Activated naive CD4-positive, alpha-beta T cell (primary cell): Measurements from ENCODE around the gene PRDM10.
"Not testable (repeated sequence)": the region's sequence is repeated elsewhere in the genome, so short reads cannot be mapped to it uniquely, and the experiment has no call there.

ENCODE experiments used
- DNase-seq, 4 experiments: peaks; one replicate each; lab custom pipeline; 2025; lab: John Stamatoyannopoulos, UW

PRDM10 gene

GRCh38 chr11:129974672-129975071 lies 28.0 kb downstream of the PRDM10 start:
- no peak for DNase-seq

- no peak for DNase-seq
These were observed 28.4 kb downstream of the PRDM10 start for GRCh38 chr11:129974237-129974636.

GRCh38 chr11:129973809-129974208 lies 28.8 kb downstream of the PRDM10 start:
- no peak for DNase-seq

- DNase-seq = no peak
These were observed 29.6 kb downstream of the PRDM10 start for GRCh38 chr11:129973068-129973467.

GRCh38 chr11:129972611-129973010 lies 30.0 kb downstream of the PRDM10 start:
- DNase-seq = no peak

- DNase-seq = not testable (repeated sequence)
These were observed 30.8 kb downstream of the PRDM10 start for GRCh38 chr11:129971856-129972255.

- DNase-seq = no peak
These were observed 32.7 kb downstream of the PRDM10 start for GRCh38 chr11:129969920-129970319.

- DNase-seq = no peak
These were observed 33.8 kb downstream of the PRDM10 start for GRCh38 chr11:129968591-129969419.

- DNase-seq = no peak
These were observed 34.6 kb downstream of the PRDM10 start for GRCh38 chr11:129967996-129968395.

- no peak for DNase-seq
These were observed 37.4 kb downstream of the PRDM10 start for GRCh38 chr11:129965248-129965647.

GRCh38 chr11:129960216-129961214 lies 42.1 kb downstream of the PRDM10 start:
- DNase-seq = no peak

GRCh38 chr11:129959687-129960086 lies 42.9 kb downstream of the PRDM10 start:
- DNase-seq = no peak

- no peak for DNase-seq
These were observed 47.4 kb downstream of the PRDM10 start for GRCh38 chr11:129955282-129955681.

GRCh38 chr11:129954703-129955102 lies 47.9 kb downstream of the PRDM10 start:
- not testable (repeated sequence) for DNase-seq

GRCh38 chr11:129951866-129952262 lies 50.8 kb downstream of the PRDM10 start:
- DNase-seq = no peak

- no peak for DNase-seq
These were observed 51.3 kb downstream of the PRDM10 start for GRCh38 chr11:129951201-129951865.

GRCh38 chr11:129950101-129951091 lies 52.2 kb downstream of the PRDM10 start:
- no peak for DNase-seq

- no peak for DNase-seq
These were observed 53.6 kb downstream of the PRDM10 start for GRCh38 chr11:129948926-129949466.

GRCh38 chr11:129947474-129947873 lies 55.2 kb downstream of the PRDM10 start:
- no peak for DNase-seq

GRCh38 chr11:129946965-129947364 lies 55.7 kb downstream of the PRDM10 start:
- DNase-seq = no peak

GRCh38 chr11:129946256-129946655 lies 56.4 kb downstream of the PRDM10 start:
- DNase-seq = no peak
